ENCODE results near the gene GPC6. TPM values are rescaled to one million over a fixed set of nuclear protein-coding genes. Genes with fewer than 3 reads are reported as not detected.

GPC6 gene
- polyA plus RNA-seq, 6 donors from 2014 or later = not detected

GRCh38 chr13:93746589-93746988, 520.0 kb downstream of the GPC6 start:
- Mint-ChIP-seq H3K9me3 (peaks cover 0 to 17% (median 5%) of the 10 kb centered on the region in 7 donors), H3K36me3 (peaks cover 0 to 5% of the 10 kb centered on the region in 2 donors)
- no peak for ATAC-seq (ENCODE audit: low read depth in 2 of 2)

GRCh38 chr13:93750676-93751075, 524.1 kb downstream of the GPC6 start:
- no peaks in the 10 kb centered on the region for H3K4me1 Mint-ChIP-seq

More at GRCh38 chr13:93746589-93746988, 520.0 kb downstream of the GPC6 start:
- no peaks in the 10 kb centered on the region for H3K4me1 Mint-ChIP-seq
- H3K4me3 Mint-ChIP-seq = no peak overlapping the region
- no peaks in the 10 kb centered on the region for H3K27me3 Mint-ChIP-seq
- no peak for DNase-seq
- no peak overlapping the region for H3K27ac Mint-ChIP-seq

GRCh38 chr13:93751117-93751516, 524.5 kb downstream of the GPC6 start:
- Mint-ChIP-seq H3K9me3 (peaks cover 0 to 5% (median 0%) of the 10 kb centered on the region in 7 donors), H3K4me3 (no peak overlapping the region), H3K4me1 (no peaks in the 10 kb centered on the region), H3K27ac (no peak overlapping the region), H3K27me3 (no peaks in the 10 kb centered on the region), H3K36me3 (no peaks in the 10 kb centered on the region)
- ATAC-seq (ENCODE audit: low read depth in 2 of 2) (no peak), DNase-seq (no peak)

More at GRCh38 chr13:93750676-93751075, 524.1 kb downstream of the GPC6 start:
- Mint-ChIP-seq H3K9me3 (peaks cover 0 to 5% (median 0%) of the 10 kb centered on the region in 7 donors), H3K4me3 (no peak overlapping the region), H3K27ac (no peak overlapping the region), H3K36me3 (no peaks in the 10 kb centered on the region), H3K27me3 (no peaks in the 10 kb centered on the region)
- ATAC-seq (ENCODE audit: low read depth in 2 of 2) = no peak
- no peak for DNase-seq

GRCh38 chr13:93752541-93752940, 525.9 kb downstream of the GPC6 start:
- H3K27ac Mint-ChIP-seq = no peak overlapping the region
- no peak for DNase-seq
- H3K9me3 Mint-ChIP-seq = peaks cover 0 to 5% (median 0%) of the 10 kb centered on the region in 7 donors
- ATAC-seq (ENCODE audit: low read depth in 2 of 2) = no peak
- no peaks in the 10 kb centered on the region for H3K27me3 Mint-ChIP-seq
- H3K4me3 Mint-ChIP-seq = no peak overlapping the region
- no peaks in the 10 kb centered on the region for H3K36me3 Mint-ChIP-seq
- no peaks in the 10 kb centered on the region for H3K4me1 Mint-ChIP-seq

GRCh38 chr13:93753639-93754038, 527.0 kb downstream of the GPC6 start:
- Mint-ChIP-seq H3K9me3 (peaks cover 0 to 5% (median 0%) of the 10 kb centered on the region in 7 donors), H3K27me3 (no peaks in the 10 kb centered on the region), H3K27ac (no peak overlapping the region), H3K4me3 (no peak overlapping the region), H3K4me1 (no peaks in the 10 kb centered on the region), H3K36me3 (no peaks in the 10 kb centered on the region)
- no peak for ATAC-seq (ENCODE audit: low read depth in 2 of 2)
- no peak for DNase-seq

GRCh38 chr13:93755341-93755740, 528.7 kb downstream of the GPC6 start:
- no peak overlapping the region for H3K4me3 Mint-ChIP-seq
- no peak for ATAC-seq (ENCODE audit: low read depth in 2 of 2)
- H3K27me3 Mint-ChIP-seq = no peaks in the 10 kb centered on the region
- H3K36me3 Mint-ChIP-seq = no peaks in the 10 kb centered on the region
- no peak for DNase-seq
- H3K4me1 Mint-ChIP-seq = no peaks in the 10 kb centered on the region
- no peak overlapping the region for H3K27ac Mint-ChIP-seq
- H3K9me3 Mint-ChIP-seq = peaks cover 0 to 13% (median 2%) of the 10 kb centered on the region in 7 donors

GRCh38 chr13:93758575-93758974, 532.0 kb downstream of the GPC6 start:
- H3K27me3 Mint-ChIP-seq = no peaks in the 10 kb centered on the region
- H3K27ac Mint-ChIP-seq = no peak overlapping the region
- DNase-seq (no peak), ATAC-seq (ENCODE audit: low read depth in 2 of 2) (no peak)
- H3K36me3 Mint-ChIP-seq = no peaks in the 10 kb centered on the region
- no peaks in the 10 kb centered on the region for H3K4me1 Mint-ChIP-seq
- H3K4me3 Mint-ChIP-seq = no peak overlapping the region
- peaks cover 0 to 8% (median 2%) of the 10 kb centered on the region in 7 donors for H3K9me3 Mint-ChIP-seq

- Mint-ChIP-seq H3K9me3 (peaks cover 0 to 8% (median 2%) of the 10 kb centered on the region in 7 donors), H3K4me3 (no peak overlapping the region), H3K4me1 (no peaks in the 10 kb centered on the region), H3K36me3 (no peaks in the 10 kb centered on the region), H3K27me3 (no peaks in the 10 kb centered on the region), H3K27ac (no peak overlapping the region)
- DNase-seq (no peak), ATAC-seq (ENCODE audit: low read depth in 2 of 2) (no peak)
These were observed 536.3 kb downstream of the GPC6 start for GRCh38 chr13:93762708-93763426.

GRCh38 chr13:93765062-93765461, 538.5 kb downstream of the GPC6 start:
- Mint-ChIP-seq H3K4me1 (no peaks in the 10 kb centered on the region), H3K27me3 (no peaks in the 10 kb centered on the region), H3K4me3 (no peak overlapping the region), H3K27ac (no peak overlapping the region), H3K36me3 (no peaks in the 10 kb centered on the region), H3K9me3 (peaks cover 0 to 6% (median 0%) of the 10 kb centered on the region in 7 donors)
- DNase-seq (no peak), ATAC-seq (ENCODE audit: low read depth in 2 of 2) (no peak)

GRCh38 chr13:93765811-93766210, 539.2 kb downstream of the GPC6 start:
- Mint-ChIP-seq H3K36me3 (no peaks in the 10 kb centered on the region), H3K27me3 (no peaks in the 10 kb centered on the region), H3K27ac (no peak overlapping the region), H3K9me3 (peaks cover 0 to 4% (median 0%) of the 10 kb centered on the region in 7 donors), H3K4me3 (no peak overlapping the region), H3K4me1 (no peaks in the 10 kb centered on the region)
- ATAC-seq (ENCODE audit: low read depth in 2 of 2) = no peak
- DNase-seq = no peak

GRCh38 chr13:93766719-93767118, 540.1 kb downstream of the GPC6 start:
- no peak for DNase-seq
- Mint-ChIP-seq H3K4me3 (no peak overlapping the region), H3K27ac (no peak overlapping the region), H3K36me3 (no peaks in the 10 kb centered on the region), H3K9me3 (peaks cover 0 to 4% (median 0%) of the 10 kb centered on the region in 7 donors), H3K27me3 (no peaks in the 10 kb centered on the region), H3K4me1 (no peaks in the 10 kb centered on the region)
- ATAC-seq (ENCODE audit: low read depth in 2 of 2) = no peak

GRCh38 chr13:93767180-93767916, 540.7 kb downstream of the GPC6 start:
- H3K4me3 Mint-ChIP-seq = no peak overlapping the region
- no peaks in the 10 kb centered on the region for H3K36me3 Mint-ChIP-seq

GRCh38 chr13:93767917-93768409, 541.4 kb downstream of the GPC6 start:
- H3K27me3 Mint-ChIP-seq = no peaks in the 10 kb centered on the region
- H3K36me3 Mint-ChIP-seq = no peaks in the 10 kb centered on the region
- ATAC-seq (ENCODE audit: low read depth in 2 of 2) = no peak

More at GRCh38 chr13:93767180-93767916, 540.7 kb downstream of the GPC6 start:
- Mint-ChIP-seq H3K27ac (no peak overlapping the region), H3K9me3 (peaks cover 0 to 4% (median 0%) of the 10 kb centered on the region in 7 donors), H3K27me3 (no peaks in the 10 kb centered on the region), H3K4me1 (no peaks in the 10 kb centered on the region)
- DNase-seq (no peak), ATAC-seq (ENCODE audit: low read depth in 2 of 2) (no peak)

GRCh38 chr13:93769101-93769500, 542.5 kb downstream of the GPC6 start:
- DNase-seq (no peak), ATAC-seq (ENCODE audit: low read depth in 2 of 2) (no peak)
- no peaks in the 10 kb centered on the region for H3K27me3 Mint-ChIP-seq
- peaks cover 0 to 4% (median 0%) of the 10 kb centered on the region in 7 donors for H3K9me3 Mint-ChIP-seq
- no peaks in the 10 kb centered on the region for H3K4me1 Mint-ChIP-seq
- no peak overlapping the region for H3K27ac Mint-ChIP-seq
- H3K36me3 Mint-ChIP-seq = no peaks in the 10 kb centered on the region
- no peak overlapping the region for H3K4me3 Mint-ChIP-seq

More at GRCh38 chr13:93767917-93768409, 541.4 kb downstream of the GPC6 start:
- Mint-ChIP-seq H3K27ac (no peak overlapping the region), H3K4me1 (no peaks in the 10 kb centered on the region), H3K9me3 (peaks cover 0 to 4% (median 0%) of the 10 kb centered on the region in 7 donors), H3K4me3 (no peak overlapping the region)
- no peak for DNase-seq
